ENCODE results near the gene JAZF1.

DNA sequence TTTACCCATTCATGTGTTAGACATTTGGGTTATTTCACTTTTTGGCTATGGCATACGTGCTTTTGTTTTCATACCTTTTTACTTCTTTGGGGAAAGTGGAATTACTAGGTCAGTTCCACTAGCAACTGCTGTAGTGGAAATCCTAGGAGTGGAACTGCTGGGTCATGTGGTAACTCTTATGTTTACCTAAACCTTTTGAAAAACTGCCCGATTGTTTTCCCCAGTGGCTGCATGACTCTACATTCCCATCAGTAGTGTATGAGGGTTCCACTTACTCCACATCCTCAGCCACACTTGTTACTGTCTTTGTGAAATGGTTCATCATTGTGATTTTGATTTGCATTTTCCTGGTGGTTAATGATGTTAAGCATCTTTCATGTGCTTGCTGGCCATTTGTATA, 358.4 kb downstream of the JAZF1 start:
- TF ChIP-seq ZNF444 (CRISPR knock-in tag; IDR thresholded peaks at IDR 0.05), result no peak
- no peak for TF ChIP-seq CEBPB (tag; IDR thresholded peaks at IDR 0.05)
- TF ChIP-seq EZH2 (IDR thresholded peaks at IDR 0.05; ENCODE audit: borderline replicate concordance, low read depth, low read length), result no peak
- TF ChIP-seq FOXA3 (CRISPR knock-in tag; conservative IDR thresholded peaks at IDR 0.05 in 1 of 2, IDR thresholded peaks at IDR 0.05 in 1 of 2), result no peak
- TF ChIP-seq, protein P1, sequence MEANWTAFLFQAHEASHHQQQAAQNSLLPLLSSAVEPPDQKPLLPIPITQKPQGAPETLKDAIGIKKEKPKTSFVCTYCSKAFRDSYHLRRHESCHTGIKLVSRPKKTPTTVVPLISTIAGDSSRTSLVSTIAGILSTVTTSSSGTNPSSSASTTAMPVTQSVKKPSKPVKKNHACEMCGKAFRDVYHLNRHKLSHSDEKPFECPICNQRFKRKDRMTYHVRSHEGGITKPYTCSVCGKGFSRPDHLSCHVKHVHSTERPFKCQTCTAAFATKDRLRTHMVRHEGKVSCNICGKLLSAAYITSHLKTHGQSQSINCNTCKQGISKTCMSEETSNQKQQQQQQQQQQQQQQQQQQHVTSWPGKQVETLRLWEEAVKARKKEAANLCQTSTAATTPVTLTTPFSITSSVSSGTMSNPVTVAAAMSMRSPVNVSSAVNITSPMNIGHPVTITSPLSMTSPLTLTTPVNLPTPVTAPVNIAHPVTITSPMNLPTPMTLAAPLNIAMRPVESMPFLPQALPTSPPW (CRISPR knock-in tag; IDR thresholded peaks at IDR 0.05), result no peak
- TF ChIP-seq, protein P2, sequence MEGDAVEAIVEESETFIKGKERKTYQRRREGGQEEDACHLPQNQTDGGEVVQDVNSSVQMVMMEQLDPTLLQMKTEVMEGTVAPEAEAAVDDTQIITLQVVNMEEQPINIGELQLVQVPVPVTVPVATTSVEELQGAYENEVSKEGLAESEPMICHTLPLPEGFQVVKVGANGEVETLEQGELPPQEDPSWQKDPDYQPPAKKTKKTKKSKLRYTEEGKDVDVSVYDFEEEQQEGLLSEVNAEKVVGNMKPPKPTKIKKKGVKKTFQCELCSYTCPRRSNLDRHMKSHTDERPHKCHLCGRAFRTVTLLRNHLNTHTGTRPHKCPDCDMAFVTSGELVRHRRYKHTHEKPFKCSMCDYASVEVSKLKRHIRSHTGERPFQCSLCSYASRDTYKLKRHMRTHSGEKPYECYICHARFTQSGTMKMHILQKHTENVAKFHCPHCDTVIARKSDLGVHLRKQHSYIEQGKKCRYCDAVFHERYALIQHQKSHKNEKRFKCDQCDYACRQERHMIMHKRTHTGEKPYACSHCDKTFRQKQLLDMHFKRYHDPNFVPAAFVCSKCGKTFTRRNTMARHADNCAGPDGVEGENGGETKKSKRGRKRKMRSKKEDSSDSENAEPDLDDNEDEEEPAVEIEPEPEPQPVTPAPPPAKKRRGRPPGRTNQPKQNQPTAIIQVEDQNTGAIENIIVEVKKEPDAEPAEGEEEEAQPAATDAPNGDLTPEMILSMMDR (IDR thresholded peaks at IDR 0.05 in 2 of 3, conservative IDR thresholded peaks at IDR 0.05 in 1 of 3; ENCODE audit: insufficient read depth in 2 of 3, low read depth in 1 of 3, low read length in 3 of 3), result no peak
- TF ChIP-seq PHF21A (IDR thresholded peaks at IDR 0.05; ENCODE audit: borderline replicate concordance, low read depth), result no peak
- no peak for TF ChIP-seq TBP (optimal IDR thresholded peaks at IDR 0.05; ENCODE audit: low read depth, low read length)
- TF ChIP-seq ZBTB1 (CRISPR knock-in tag; IDR thresholded peaks at IDR 0.05; ENCODE audit: borderline replicate concordance, low read depth), result no peak
- TF ChIP-seq, protein P3, sequence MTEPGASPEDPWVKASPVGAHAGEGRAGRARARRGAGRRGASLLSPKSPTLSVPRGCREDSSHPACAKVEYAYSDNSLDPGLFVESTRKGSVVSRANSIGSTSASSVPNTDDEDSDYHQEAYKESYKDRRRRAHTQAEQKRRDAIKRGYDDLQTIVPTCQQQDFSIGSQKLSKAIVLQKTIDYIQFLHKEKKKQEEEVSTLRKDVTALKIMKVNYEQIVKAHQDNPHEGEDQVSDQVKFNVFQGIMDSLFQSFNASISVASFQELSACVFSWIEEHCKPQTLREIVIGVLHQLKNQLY (CRISPR knock-in tag; conservative IDR thresholded peaks at IDR 0.05), result no peak
- TF ChIP-seq GABPA (tag; conservative IDR thresholded peaks at IDR 0.05; ENCODE audit: low read depth), result no peak
- TF ChIP-seq POLR2AphosphoS5 (IDR thresholded peaks at IDR 0.05; ENCODE audit: control insufficient read depth, insufficient read depth, low read depth, low read length), result no peak
- no peak for TF ChIP-seq FOXK2 (conservative IDR thresholded peaks at IDR 0.05 in 1 of 2, IDR thresholded peaks at IDR 0.05 in 1 of 2; ENCODE audit: low read depth in 2 of 2)
- no peak for TF ChIP-seq PTBP1 (IDR thresholded peaks at IDR 0.05; ENCODE audit: low read depth, low read length)

All from K562 (cell line).